Measurements from ENCODE around the gene EGFL8. TPM values are rescaled to one million over a fixed set of nuclear protein-coding genes. Genes with fewer than 3 reads are reported as not detected.
A peak's percentile ranks its signal among the peaks of the same experiment; 100 is the strongest.

Gene EGFL8
- polyA plus RNA-seq, 1 donor from 2014 or later = not detected

DNA sequence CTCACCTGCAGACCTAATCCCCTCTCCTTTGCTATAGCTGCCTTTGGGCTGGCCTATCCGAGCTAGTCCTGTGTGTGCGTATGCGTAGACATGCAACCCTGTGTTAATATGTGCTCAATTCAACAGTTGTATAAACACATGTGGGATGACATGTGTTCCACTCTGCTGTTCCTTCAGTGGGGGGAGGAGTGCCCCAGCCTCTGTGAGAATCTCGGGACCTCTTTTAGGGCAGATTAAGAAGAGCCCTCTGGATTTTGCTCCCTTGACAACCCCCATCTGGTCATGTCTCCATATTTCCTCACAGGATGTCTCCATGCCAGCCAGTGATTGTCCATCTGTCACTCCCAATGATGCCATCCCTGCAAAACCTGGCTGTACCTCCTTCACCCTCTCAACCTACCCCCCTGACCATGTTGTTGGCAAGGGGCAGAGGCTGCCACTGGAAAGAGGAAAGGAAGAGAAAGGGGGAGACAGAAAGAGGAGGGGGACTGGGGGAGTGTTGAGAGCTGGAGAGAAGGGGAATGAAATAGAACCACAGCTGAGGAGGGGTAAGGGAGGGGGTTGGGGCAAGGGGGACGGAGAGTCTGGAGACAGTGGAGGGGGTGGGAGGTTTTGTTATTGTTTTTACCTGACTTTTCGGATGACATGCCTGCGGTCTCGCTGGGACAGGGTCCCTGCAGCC, 13.1 kb upstream of the EGFL8 start:
- H3K4me3 Mint-ChIP-seq = peak overlapping the region in 2 of 4 donors; percentile 19 to 25
- H3K9me3 Mint-ChIP-seq = peaks cover 0 to 4% (median 0%) of the 10 kb centered on the region in 3 donors
- peaks cover 52% of the 10 kb centered on the region for H3K27me3 Mint-ChIP-seq
- no peak overlapping the region for H3K27ac Mint-ChIP-seq
- H3K4me1 Mint-ChIP-seq = peaks cover 17 to 27% (median 19%) of the 10 kb centered on the region in 3 donors
- H3K36me3 Mint-ChIP-seq = no peaks in the 10 kb centered on the region

DNA sequence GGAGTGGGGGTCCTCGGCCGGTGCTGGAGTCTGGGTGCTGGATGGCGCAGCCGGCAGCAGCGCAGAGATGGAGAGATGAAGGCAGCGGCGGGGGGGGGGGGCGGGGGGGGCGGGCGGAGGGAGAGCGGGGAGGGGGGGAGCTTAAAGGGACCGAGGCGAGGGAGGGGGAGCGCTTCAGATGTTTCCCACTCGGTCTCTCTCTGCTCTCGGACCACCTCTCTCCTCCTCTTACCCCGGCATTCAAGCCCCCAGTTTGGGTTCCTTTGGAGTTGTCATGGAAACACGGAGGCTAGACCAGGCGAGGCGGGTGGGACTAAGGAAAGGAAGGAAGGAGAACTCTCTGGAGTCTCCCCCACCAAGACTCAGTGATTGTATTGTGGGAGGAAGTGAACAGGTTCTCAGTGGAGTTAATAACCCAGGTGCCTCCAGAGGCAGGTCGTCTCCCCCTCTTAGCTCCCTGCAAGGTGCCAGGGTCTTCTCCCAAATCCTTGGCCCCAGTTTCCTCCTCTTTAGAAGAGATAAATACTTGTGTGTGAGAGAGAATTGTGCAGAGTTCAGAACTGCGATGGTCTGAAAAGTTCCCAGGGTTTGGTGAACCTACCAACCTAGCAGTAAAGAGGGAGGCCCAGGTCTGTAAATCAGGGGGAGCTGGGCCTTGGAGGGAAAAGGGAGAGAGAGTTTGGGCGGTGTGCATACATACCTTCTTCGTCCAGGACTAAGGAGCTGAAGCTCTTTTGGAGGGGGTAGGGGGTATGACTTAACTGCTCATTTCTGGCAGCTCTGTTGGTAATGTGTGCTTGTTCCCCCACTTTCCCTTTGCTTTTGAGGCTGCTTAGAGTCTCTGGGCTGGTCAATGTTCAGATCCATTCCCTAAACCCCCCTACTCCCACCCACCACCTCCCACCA, 12.3 kb upstream of the EGFL8 start, which contains the start of gene PRRT1:
Gene PRRT1 (minus strand): TSS at position 77 of the 906 bp plus-strand sequence. CDS start 112 bp downstream, outside the sequence.
- Mint-ChIP-seq H3K27me3 (peaks cover 52% of the 10 kb centered on the region), H3K9me3 (peaks cover 0 to 4% (median 0%) of the 10 kb centered on the region in 3 donors), H3K4me1 (peaks cover 17 to 27% (median 19%) of the 10 kb centered on the region in 3 donors), H3K4me3 (peak within 1 kb of the TSS in 3 of 4 donors; percentile 19 to 82 (median 70)), H3K36me3 (no peaks in the 10 kb centered on the region), H3K27ac (peak within 1 kb of the TSS in 1 of 3 donors; percentile 21)

DNA sequence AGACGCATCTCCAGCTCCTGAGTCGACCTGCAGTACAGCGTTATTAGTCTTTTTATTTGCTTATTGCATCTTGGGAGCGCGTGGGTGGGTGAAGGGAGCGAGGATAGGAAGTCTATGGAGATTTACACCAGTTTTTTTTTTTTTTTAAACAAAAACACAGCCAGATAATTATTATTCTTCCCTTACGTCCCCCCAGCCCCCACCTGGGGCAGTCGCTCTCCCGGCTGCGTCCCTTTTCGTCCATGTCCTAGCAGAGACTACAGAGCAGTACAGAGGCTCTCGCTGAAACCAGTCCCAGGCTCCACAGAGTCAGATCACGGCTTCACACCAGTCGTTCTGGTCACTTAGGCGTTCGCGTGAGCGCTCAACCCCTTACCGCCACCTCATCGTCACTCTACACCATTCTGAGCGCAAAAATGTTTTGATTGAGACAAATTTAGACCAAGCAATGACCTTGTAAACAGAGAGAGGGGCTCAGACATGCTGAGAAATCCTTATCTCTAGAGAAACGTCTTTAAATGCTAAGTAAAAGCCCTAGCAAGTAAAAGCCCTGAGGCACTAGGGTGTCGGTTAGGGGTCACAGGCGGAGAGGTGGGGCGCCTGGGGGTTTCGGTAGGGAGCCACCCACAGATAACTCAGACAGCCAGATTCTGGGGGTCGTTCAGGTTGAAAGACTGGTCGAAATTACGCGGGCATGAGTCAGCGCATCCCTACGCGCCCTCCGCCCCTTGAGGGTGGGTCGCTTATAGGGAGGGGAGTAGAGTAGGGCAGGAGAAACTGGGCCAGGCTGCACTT, 11.4 kb upstream of the EGFL8 start:
- H3K27me3 Mint-ChIP-seq = peaks cover 44% of the 10 kb centered on the region
- H3K27ac Mint-ChIP-seq = peak overlapping the region in 1 of 3 donors; percentile 15
- H3K36me3 Mint-ChIP-seq = no peaks in the 10 kb centered on the region
- H3K4me3 Mint-ChIP-seq = peak overlapping the region; percentile 26 to 92 (median 84)
- peaks cover 0 to 4% (median 0%) of the 10 kb centered on the region in 3 donors for H3K9me3 Mint-ChIP-seq
- peaks cover 17 to 27% (median 19%) of the 10 kb centered on the region in 3 donors for H3K4me1 Mint-ChIP-seq

DNA sequence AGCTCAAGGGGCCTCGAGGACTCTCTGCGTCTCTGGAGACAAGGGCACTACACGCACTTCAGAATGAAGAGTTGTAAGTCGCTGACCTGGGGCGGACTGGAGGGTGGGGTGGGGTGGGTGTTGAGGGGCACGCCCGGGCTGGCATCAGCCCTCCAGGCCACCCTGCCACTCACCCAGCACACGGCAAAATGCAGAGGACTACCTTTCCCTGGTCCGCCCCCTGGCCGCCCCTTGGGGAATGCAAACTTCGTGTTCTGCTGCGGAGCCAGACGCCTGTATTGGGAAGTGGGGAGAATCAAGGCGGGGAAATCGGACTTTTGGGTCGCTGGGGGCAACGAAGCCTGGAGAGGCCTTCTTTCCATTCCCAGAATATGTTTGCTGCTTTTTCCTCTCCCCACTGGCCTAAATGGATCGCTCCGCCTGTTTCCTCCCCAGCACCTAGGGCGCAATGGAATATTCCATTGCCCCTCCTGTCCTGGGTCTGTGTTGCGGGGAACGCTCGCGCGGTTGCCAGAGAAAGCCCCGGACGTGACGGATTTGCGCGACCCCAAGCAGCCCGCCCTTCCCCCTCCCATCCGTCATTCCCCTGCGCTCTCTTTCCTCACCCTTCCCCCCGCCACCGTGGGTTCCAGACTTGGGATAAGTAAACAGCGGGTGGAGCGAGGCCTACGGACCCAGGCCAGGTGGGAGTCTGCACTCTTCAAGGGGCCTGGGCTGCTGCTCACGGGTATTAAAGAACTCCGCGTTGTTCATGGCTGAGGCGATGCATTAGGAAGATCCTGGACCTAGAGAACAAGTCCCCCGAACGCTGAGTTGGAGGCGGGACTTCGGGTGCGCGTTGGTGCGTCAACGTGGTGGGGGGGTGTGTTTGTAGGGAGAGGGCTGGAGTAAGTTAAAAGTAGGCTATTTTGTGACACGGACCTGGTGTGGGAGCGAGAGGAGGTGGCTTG, 10.6 kb upstream of the EGFL8 start, which contains the start of gene PPT2:
Gene PPT2 (plus strand): TSS at position 578 of the 950 bp plus-strand sequence. CDS start 454 bp downstream, outside the sequence.
- H3K27me3 Mint-ChIP-seq = peaks cover 36% of the 10 kb centered on the region
- no peaks in the 10 kb centered on the region for H3K36me3 Mint-ChIP-seq
- peaks cover 0 to 4% (median 0%) of the 10 kb centered on the region in 3 donors for H3K9me3 Mint-ChIP-seq
- peak within 1 kb of the TSS; percentile 82 to 100 (median 92) for H3K4me3 Mint-ChIP-seq
- H3K4me1 Mint-ChIP-seq = peaks cover 15 to 22% (median 19%) of the 10 kb centered on the region in 3 donors
- peak within 1 kb of the TSS; percentile 18 to 80 (median 58) for H3K27ac Mint-ChIP-seq

DNA sequence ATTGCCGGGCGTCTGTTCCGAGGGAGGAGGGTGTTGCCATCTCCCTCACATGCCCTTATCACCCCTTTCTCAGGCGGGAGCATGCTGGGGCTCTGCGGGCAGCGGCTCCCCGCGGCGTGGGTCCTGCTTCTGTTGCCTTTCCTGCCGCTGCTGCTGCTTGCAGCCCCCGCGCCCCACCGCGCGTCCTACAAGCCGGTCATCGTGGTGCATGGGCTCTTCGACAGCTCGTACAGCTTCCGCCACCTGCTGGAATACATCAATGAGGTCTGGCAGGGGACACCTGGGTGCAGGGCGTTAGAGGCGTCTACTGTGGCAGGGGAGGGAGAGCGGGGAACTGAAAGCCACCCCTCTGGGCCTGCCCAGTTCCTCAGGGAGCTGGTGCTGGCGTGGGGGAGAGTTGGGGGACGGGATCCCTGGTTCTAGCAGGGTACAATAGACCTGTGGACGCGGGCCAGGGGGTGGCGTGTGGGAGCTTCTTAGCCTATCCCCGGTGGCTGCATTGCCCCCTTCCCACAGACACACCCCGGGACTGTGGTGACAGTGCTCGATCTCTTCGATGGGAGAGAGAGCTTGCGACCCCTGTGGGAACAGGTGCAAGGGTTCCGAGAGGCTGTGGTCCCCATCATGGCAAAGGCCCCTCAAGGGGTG, 9.8 kb upstream of the EGFL8 start:
- no peaks in the 10 kb centered on the region for H3K36me3 Mint-ChIP-seq
- H3K4me1 Mint-ChIP-seq = peaks cover 14 to 20% (median 19%) of the 10 kb centered on the region in 3 donors
- H3K27ac Mint-ChIP-seq = peak overlapping the region in 2 of 3 donors; percentile 58 to 80
- H3K27me3 Mint-ChIP-seq = peaks cover 31% of the 10 kb centered on the region
- H3K4me3 Mint-ChIP-seq = peak overlapping the region; percentile 82 to 100 (median 92)
- peaks cover 0 to 1% (median 0%) of the 10 kb centered on the region in 3 donors for H3K9me3 Mint-ChIP-seq

DNA sequence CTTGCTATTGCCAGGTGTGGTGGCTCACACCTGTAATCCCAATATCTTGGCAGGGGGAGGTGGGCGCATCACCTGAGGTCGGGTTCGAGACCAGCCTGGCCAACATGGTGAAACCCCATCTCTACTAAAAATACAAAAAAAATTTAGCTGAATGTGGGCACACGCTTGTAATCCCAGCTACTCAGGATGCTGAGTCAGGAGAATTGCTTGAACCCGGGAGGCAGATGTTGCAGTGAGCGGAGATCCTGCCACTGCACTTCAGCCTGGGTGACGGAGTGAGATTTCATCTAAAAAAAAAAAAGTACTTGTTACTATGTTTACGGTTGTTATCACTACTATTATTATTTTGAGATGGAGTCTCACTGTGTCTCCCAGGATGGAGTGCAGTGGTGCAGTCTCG, 7.5 kb upstream of the EGFL8 start:
- Mint-ChIP-seq H3K36me3 (no peaks in the 10 kb centered on the region), H3K9me3 (no peaks in the 10 kb centered on the region), H3K4me3 (no peak overlapping the region), H3K4me1 (peaks cover 14 to 19% (median 16%) of the 10 kb centered on the region in 3 donors), H3K27me3 (peaks cover 18% of the 10 kb centered on the region), H3K27ac (no peak overlapping the region)

DNA sequence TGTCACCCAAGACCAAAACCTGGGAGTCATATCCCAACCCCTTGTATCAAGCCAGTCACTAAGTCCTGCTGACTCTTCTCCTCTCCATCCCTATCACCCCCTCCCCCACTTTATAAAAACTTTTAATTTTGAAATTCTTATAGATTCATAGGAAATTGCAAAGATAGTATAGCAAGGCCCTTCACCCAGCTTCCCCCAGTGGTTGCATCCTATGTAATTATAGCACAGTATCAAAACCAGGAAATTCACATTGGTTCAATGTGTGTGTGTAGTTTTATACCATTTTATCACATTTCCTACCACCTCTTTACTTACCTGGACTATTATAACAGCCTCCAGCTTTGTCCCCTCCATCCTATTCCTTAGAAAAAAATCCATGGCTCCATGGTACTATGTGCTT, 6.3 kb upstream of the EGFL8 start:
- Mint-ChIP-seq H3K9me3 (no peaks in the 10 kb centered on the region), H3K4me3 (no peak overlapping the region), H3K27ac (no peak overlapping the region), H3K27me3 (peaks cover 8% of the 10 kb centered on the region), H3K4me1 (peaks cover 10 to 14% (median 14%) of the 10 kb centered on the region in 3 donors), H3K36me3 (no peaks in the 10 kb centered on the region)

DNA sequence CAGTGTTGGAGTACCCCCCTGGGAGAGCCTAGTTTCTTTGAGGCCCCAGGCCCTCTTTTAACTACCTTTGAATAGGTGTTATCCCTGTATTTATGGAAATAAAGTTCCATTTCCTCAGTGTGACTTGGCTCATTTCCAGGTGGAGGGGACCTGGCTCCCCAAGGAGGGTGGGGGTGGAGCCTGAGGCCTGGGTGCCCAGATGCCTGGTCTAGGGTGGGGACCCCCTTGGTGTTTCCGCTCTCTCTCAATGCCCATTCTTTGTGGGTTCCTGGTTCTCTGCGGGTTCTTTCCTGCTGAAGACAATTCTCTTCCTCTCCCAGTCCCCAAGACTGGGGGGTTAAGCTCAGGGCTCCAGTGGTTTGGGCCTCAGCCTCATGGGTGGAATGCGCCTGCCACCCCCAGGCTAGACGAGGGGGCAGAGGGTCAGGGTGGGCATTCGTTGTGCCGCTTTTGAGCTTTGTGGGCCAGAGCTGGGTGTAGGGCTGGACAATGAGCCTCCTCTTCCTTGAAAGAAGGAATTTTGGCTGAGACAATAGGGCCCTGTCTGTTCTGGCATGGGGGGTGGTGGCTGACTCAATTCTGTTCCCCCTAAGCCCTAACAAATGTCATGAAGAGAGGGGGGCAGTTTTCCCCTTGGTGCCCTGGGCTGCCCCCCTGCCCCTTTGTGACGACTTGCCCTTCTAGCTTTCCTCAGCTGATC, 686 bp upstream of the EGFL8 start:
- no peaks in the 10 kb centered on the region for H3K9me3 Mint-ChIP-seq
- H3K4me1 Mint-ChIP-seq = peaks cover 3 to 5% (median 4%) of the 10 kb centered on the region in 3 donors
- H3K27ac Mint-ChIP-seq = no peak overlapping the region
- H3K4me3 Mint-ChIP-seq = no peak overlapping the region
- H3K27me3 Mint-ChIP-seq = no peaks in the 10 kb centered on the region
- peaks cover 5% of the 10 kb centered on the region for H3K36me3 Mint-ChIP-seq

DNA sequence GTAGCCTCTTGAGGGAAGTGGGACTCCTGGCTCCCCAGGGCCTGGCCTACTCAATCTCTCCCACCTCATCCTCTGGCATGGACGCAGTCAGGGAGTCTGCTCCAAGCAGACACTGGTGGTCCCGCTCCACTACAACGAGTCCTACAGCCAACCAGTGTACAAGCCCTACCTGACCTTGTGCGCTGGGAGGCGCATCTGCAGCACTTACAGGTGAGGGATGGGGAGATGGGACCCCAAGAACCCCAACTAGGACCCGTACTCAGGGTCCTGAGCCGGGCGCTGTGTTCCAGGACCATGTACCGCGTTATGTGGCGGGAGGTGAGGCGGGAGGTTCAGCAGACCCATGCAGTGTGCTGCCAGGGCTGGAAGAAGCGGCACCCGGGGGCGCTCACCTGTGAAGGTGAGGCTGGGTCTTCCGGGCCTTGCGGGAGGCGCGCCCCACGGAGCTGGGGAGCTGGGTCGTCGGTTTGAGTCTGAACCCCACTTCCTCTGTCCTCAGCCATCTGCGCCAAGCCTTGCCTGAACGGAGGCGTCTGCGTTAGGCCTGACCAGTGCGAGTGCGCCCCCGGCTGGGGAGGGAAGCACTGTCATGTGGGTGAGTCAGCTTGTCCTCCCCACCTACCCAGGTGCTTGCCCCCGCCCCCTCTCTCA, 2.1 kb downstream of the EGFL8 start:
- H3K9me3 Mint-ChIP-seq = no peaks in the 10 kb centered on the region
- H3K27me3 Mint-ChIP-seq = no peaks in the 10 kb centered on the region
- H3K27ac Mint-ChIP-seq = no peak overlapping the region
- H3K4me3 Mint-ChIP-seq = no peak overlapping the region
- H3K4me1 Mint-ChIP-seq = peaks cover 3 to 5% (median 5%) of the 10 kb centered on the region in 3 donors
- peaks cover 10% of the 10 kb centered on the region for H3K36me3 Mint-ChIP-seq

DNA sequence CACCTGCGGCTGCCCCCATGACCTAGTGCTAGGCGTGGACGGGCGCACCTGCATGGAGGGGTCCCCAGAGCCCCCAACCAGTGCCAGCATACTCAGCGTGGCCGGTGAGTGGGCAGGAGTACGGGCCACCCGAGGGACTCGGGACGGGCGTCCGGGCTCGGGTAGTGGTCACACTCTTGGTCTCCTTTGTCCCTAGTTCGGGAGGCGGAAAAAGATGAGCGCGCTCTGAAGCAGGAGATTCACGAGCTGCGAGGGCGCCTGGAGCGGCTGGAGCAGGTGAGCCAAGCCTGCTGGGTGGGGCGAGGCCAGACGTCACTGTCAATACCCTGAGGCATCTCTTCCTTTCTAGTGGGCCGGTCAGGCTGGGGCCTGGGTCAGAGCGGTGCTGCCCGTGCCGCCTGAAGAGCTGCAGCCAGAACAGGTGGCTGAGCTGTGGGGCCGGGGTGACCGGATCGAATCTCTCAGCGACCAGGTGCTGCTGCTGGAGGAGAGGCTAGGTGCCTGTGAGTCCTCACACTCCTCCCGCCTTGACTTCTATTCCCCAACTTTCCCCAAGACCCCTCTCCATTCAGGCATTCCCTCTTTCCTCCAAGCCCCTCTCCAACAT, 2.9 kb downstream of the EGFL8 start:
- Mint-ChIP-seq H3K27me3 (no peaks in the 10 kb centered on the region), H3K9me3 (no peaks in the 10 kb centered on the region), H3K36me3 (peaks cover 10% of the 10 kb centered on the region), H3K27ac (no peak overlapping the region), H3K4me1 (peaks cover 3 to 5% (median 5%) of the 10 kb centered on the region in 3 donors), H3K4me3 (no peak overlapping the region)

DNA sequence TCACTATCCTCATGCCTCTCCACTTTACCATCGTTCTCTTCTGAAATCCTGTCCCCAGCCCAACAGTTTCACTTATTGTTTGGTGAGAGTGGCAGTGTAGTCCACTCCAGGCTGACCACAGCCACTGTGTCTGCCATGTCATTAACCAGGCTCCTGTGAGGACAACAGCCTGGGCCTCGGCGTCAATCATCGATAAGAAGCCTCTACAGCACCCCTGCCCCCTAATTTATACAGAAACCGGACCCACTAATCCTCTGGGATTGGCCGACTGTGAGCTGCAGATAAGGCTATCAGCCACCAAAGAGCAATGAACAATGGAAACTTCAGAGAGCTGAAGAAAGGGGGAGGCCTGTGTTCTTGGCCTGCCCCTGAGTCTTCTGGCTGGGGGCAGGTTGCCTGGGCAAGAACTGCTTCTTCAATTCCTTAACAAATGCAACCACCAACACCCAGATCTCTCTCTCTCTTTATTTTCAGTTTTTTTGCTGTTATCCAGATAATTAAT, 3.4 kb downstream of the EGFL8 start:
- H3K4me3 Mint-ChIP-seq = no peak overlapping the region
- H3K9me3 Mint-ChIP-seq = no peaks in the 10 kb centered on the region
- H3K27me3 Mint-ChIP-seq = no peaks in the 10 kb centered on the region
- peaks cover 3 to 7% (median 5%) of the 10 kb centered on the region in 3 donors for H3K4me1 Mint-ChIP-seq
- no peak overlapping the region for H3K27ac Mint-ChIP-seq
- peaks cover 10% of the 10 kb centered on the region for H3K36me3 Mint-ChIP-seq

DNA sequence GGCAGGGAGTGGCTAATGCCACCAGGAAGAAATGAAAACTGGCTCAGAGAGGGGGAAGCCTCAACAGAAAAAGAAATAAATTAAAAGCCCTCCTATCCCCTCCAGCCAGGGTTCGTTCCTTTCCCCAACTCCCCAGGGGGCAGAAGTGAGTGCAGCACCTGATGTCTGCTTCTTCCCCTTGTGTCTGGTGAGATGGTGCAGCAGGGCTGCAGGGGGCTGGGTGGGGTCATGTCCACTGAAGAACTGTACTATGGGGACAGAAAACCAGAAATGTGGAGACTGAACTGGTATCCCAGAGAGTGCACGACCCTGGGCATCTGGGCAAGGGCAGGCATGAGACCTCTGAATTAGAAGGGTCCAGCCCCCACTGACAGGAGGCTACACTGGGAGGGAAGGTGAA, 4.0 kb downstream of the EGFL8 start:
- no peaks in the 10 kb centered on the region for H3K9me3 Mint-ChIP-seq
- H3K27ac Mint-ChIP-seq = no peak overlapping the region
- no peak overlapping the region for H3K4me3 Mint-ChIP-seq
- no peaks in the 10 kb centered on the region for H3K27me3 Mint-ChIP-seq
- H3K36me3 Mint-ChIP-seq = peaks cover 10% of the 10 kb centered on the region
- peaks cover 3 to 10% (median 5%) of the 10 kb centered on the region in 3 donors for H3K4me1 Mint-ChIP-seq

Measured in IgD-negative memory B cell (primary cell).